Muscle of leg (tissue), 11 donors: ENCODE data around the gene TNFRSF13B. TPM values are rescaled to one million over a fixed set of nuclear protein-coding genes. Genes with fewer than 3 reads are reported as not detected.

Experiments used
- DNase-seq: peaks from one replicate; pipeline ENCODE4 v3.0.0; 2013
- H3K27ac ChIP-seq: one replicate; pipeline ENCODE4 v1.5.1; 2013; ENCODE audit warnings: mild to moderate bottlenecking, low read length, control low read depth
- H3K27me3 ChIP-seq: one replicate; pipeline ENCODE4 v1.6.1; 2013; ENCODE audit warnings: low read length; ENCODE audit not compliant: control insufficient read depth, insufficient read depth
- H3K36me3 ChIP-seq: one replicate; pipeline ENCODE4 v1.6.1; 2013; ENCODE audit warnings: low read length; ENCODE audit not compliant: control insufficient read depth, insufficient read depth
- H3K4me1 ChIP-seq: one replicate; pipeline ENCODE4 v1.6.1; 2013; ENCODE audit warnings: low read length; ENCODE audit not compliant: control insufficient read depth, insufficient read depth
- H3K4me3 ChIP-seq: one replicate; pipeline ENCODE4 v1.5.1; 2013; ENCODE audit warnings: low read length, control low read depth
- H3K9me3 ChIP-seq: replicated peaks from 2 replicates; pipeline ENCODE4 v1.6.1; 2013; ENCODE audit warnings: low read depth, low read length; ENCODE audit not compliant: control insufficient read depth
- WGBS: methylation state at CpG from one replicate; pipeline ENCODE4 v1.1.5; 2013; ENCODE audit warnings: missing lambda C conversion rate; ENCODE audit not compliant: insufficient coverage; 5-methylcytosine and 5-hydroxymethylcytosine counted together
- polyA plus RNA-seq, 8 donors: library from polyadenylated mRNA; unstranded; fragments of 120-200 nt; gene quantifications; one replicate each; pipeline versions ENCODE4 v1.2.1 to v1.2.3, GENCODE V29; 2013; ENCODE audit warnings: inconsistent platforms in 1 of 8, low replicate concordance in 1 of 8; ENCODE audit not compliant: insufficient read length in 8 of 8, insufficient read depth in 1 of 8
- total RNA-seq: library from RNA; stranded (reverse); fragments of 120-200 nt; gene quantifications from one replicate; pipeline ENCODE4 v1.2.4, GENCODE V29; 2013

The TNFRSF13B gene
- total and polyA plus RNA-seq, 9 donors, result 0.11 to 0.64 (median 0.25) TPM; not detected in 4

DNA sequence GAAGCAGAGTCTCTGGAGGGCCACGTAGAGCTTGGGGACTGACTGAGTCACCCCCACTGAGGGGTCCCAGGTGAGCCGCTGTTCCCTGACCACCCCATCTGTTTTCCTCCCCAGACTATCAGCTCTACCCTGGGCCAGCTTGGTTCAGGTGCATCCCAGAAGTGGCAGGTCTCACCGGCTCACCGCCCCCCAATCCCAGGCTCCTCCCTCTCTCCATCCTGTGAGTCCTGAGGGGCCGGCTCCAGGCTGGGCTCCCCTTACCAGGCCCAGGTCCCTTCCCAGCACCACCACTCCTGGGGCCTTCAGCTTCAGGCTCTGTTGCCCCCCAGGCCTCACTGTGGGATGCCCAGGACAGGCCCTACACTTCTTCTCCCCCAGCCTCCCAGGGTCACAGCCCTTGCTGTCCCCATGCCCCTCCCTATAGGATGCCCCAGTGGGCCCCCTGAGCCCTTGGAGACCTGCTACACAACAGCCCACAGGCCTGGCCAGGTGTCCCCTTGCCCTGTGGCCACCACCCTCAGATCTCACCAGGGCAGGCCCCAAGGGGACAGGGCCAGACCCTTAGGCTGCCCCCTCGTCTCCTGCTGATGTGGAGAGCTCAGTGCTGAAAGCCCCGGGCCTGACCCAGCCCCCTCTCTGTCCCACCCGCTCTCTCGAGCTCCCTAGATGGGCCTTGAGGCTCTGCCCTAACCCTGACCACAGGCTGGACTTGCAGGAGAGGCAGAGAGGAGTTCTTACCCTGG is 40.4 kb downstream of the TNFRSF13B start:
- H3K36me3 ChIP-seq, result no peaks in the 10 kb centered on the region
- H3K4me1 ChIP-seq, result no peaks in the 10 kb centered on the region
- no peak for DNase-seq
- H3K27ac ChIP-seq, result no peak overlapping the region
- no peaks in the 10 kb centered on the region for H3K27me3 ChIP-seq
- no peak overlapping the region for H3K4me3 ChIP-seq
- 61% methylated on average over 5 of the region's 9 CpGs for WGBS
- no peaks in the 10 kb centered on the region for H3K9me3 ChIP-seq

- Histone ChIP-seq H3K9me3 (no peaks in the 10 kb centered on the region), H3K27ac (no peak overlapping the region), H3K36me3 (no peaks in the 10 kb centered on the region), H3K27me3 (no peaks in the 10 kb centered on the region), H3K4me1 (peaks cover 6% of the 10 kb centered on the region), H3K4me3 (no peak overlapping the region)
- 79% methylated on average over 13 of the region's 13 CpGs for WGBS
- DNase-seq, result no peak
Observed at GRCh38 chr17:16930571-16931317, 41.2 kb downstream of the TNFRSF13B start.

- WGBS, result 83% methylated on average over 14 of the region's 17 CpGs
Observed at GRCh38 chr17:16929757-16930520, 42.0 kb downstream of the TNFRSF13B start.

DNA sequence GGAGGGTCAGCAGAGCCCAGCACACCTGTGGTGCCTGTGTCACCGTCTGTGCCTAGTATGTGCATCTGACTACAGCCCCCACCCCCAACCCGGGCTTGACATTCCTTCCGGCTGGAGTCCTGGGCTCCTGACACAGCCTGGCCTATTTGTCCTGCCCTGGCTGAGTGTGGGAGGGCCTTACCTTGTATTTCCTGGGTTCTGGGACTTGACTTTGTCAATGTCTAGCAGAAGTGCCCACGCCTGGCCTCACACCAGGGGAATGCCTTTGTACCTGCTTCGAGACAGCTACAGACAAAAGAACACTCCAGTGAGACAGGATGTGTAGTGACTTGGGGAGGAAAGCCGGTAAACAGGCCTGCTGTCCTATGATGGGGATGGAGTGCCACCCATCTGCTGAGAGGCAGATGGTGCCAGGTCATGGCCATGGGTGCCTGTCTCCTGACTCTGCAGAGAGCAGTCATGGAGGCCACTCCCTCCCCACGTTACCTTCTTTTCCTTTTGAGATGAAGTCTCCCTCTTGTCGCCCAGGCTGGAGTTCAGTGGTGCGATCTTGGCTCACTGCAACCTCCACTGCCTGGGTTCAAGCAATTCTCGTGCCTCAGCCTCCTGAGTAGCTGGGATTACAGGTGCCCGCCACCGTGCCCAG is 42.8 kb downstream of the TNFRSF13B start:
- no peak for DNase-seq
- Histone ChIP-seq H3K9me3 (no peaks in the 10 kb centered on the region), H3K36me3 (no peaks in the 10 kb centered on the region), H3K4me3 (no peak overlapping the region), H3K27me3 (no peaks in the 10 kb centered on the region), H3K4me1 (peaks cover 6% of the 10 kb centered on the region), H3K27ac (no peak overlapping the region)
- WGBS, result 83% methylated on average over 11 of the region's 12 CpGs

More at GRCh38 chr17:16929757-16930520, 42.0 kb downstream of the TNFRSF13B start:
- peaks cover 6% of the 10 kb centered on the region for H3K4me1 ChIP-seq
- no peak overlapping the region for H3K4me3 ChIP-seq
- no peak for DNase-seq
- no peaks in the 10 kb centered on the region for H3K27me3 ChIP-seq
- H3K27ac ChIP-seq, result no peak overlapping the region
- no peaks in the 10 kb centered on the region for H3K9me3 ChIP-seq
- no peaks in the 10 kb centered on the region for H3K36me3 ChIP-seq

DNA sequence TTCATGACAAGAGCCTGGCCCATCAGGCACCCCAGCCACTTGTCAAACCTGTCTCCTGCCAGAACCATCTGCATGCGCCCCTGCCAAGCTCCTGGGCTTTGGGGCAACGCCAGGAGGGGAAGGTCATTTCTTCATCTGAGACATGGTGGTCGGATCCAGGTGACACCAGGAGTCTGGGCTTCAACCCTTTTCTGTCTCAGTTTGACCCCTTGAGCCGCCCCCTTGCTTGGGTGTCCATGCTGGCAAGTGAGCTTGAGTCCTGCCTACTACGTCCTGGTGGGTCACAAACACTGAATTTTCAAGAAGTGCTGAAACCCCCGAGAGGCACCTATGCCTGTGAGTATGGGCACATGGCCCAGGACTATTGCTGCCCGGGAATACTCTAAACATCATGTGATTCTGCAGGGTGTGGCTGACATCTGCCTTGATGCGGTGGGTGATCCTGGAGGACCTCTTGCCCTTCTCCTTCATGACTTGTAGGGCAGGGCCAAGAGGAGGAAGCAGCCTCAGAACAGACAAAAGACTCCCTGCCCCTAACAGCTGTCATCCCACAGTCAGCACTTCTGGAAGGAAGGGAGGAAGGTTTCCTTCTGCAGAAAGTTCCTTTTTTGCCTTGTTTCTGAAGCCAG is 43.4 kb downstream of the TNFRSF13B start:
- H3K27me3 ChIP-seq, result no peaks in the 10 kb centered on the region
- 70% methylated on average over 5 of the region's 8 CpGs for WGBS
- H3K36me3 ChIP-seq, result no peaks in the 10 kb centered on the region
- peak; percentile 44 for DNase-seq
- no peaks in the 10 kb centered on the region for H3K9me3 ChIP-seq
- peaks cover 6% of the 10 kb centered on the region for H3K4me1 ChIP-seq
- H3K4me3 ChIP-seq, result no peak overlapping the region
- H3K27ac ChIP-seq, result no peak overlapping the region

DNA sequence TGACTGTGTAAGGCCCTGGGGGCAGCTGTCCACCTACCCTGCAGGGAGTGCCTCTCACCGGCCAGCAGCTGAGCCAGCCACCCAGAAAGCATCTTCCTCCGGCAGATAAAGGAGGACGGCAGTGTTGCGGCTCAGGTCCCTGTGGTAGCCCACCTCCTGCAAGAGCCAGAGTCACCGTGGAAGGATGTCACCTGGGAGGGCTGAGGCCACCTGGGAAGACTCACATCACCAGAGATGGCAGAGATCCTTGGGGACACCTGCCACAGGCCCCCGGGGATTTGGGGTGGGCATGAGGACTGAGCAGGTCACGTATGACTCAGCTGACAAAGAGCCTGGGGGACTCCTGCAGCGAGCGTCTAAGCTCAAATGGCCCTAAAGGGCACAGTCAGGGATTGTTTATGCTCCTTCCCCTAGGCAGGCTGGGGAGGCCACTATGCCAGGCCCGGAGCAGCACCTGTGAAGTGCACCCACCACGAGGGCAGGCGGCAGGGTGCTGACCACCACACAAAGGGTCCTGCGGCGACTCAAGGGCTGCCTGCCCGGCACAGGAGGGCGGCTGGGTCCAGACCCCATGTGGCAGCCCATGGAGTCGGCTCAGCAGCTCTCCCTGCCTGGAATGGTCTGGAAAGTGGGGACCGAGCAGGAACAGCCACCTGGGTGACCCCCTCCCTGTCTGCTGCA is 44.1 kb downstream of the TNFRSF13B start:
- Histone ChIP-seq H3K27ac (no peak overlapping the region), H3K36me3 (no peaks in the 10 kb centered on the region), H3K9me3 (no peaks in the 10 kb centered on the region), H3K27me3 (no peaks in the 10 kb centered on the region), H3K4me3 (no peak overlapping the region), H3K4me1 (peaks cover 6% of the 10 kb centered on the region)
- DNase-seq, result no peak
- WGBS, result 83% methylated on average over 17 of the region's 18 CpGs

DNA sequence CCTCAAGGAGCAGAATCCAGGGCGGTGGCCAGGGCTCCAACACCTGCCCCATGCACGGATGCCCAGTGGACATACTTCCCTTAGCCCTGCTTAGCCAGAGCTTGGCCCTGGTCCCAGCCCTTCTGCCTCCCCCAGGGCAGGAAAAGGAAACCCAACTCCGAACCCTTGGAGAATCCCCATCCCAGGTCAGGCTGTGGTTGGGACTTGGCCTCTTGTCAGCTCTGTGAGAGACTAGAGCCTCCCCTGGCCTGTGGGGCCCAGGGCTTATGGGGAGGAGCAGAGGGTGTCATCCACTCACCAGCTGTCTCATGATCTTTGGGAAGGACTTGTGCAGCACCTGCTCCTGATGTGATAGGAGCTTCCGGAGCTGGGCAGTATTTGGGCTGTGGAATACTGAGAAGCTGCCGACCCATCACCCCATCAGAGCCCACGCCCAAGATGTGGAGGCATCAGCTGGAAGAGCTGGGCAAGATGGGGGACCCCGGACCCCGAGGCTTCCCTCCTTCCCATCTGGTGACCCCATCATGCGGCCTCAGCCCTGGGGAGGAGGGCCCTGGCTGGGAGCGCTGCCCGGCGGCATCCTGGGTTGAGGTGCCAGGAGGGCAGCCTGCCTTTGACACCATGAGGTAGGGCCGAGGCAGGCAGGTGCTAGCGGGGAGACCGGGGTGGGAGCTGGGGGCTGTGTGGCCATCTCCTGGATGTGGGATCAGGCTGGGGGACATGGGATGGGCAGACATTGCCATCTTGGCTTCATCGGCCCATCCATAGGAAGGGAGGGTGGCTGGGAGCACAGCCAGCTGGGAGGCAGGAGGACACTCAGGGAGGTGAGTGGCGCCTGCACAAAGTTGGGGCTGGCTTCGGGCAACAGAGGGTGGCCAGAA is 45.1 kb downstream of the TNFRSF13B start:
- no peaks in the 10 kb centered on the region for H3K27me3 ChIP-seq
- H3K27ac ChIP-seq, result no peak overlapping the region
- no peaks in the 10 kb centered on the region for H3K9me3 ChIP-seq
- H3K36me3 ChIP-seq, result no peaks in the 10 kb centered on the region
- H3K4me3 ChIP-seq, result no peak overlapping the region
- DNase-seq, result peak; percentile 55
- WGBS, result 89% methylated on average over 13 of the region's 18 CpGs
- H3K4me1 ChIP-seq, result peaks cover 6% of the 10 kb centered on the region

GRCh38 chr17:16926061-16926511 is 45.8 kb downstream of the TNFRSF13B start:
- Histone ChIP-seq H3K27me3 (no peaks in the 10 kb centered on the region), H3K4me1 (peaks cover 6% of the 10 kb centered on the region), H3K9me3 (no peaks in the 10 kb centered on the region), H3K4me3 (no peak overlapping the region), H3K27ac (no peak overlapping the region), H3K36me3 (no peaks in the 10 kb centered on the region)
- WGBS, result 81% methylated on average over 3 of the region's 7 CpGs
- DNase-seq, result no peak
